SU-DHL-6 (cell line): ENCODE data around the gene ERF.

Experiments
- H2AFZ ChIP-seq: fragments of 200-600 bp; sonication (generic); 2 replicates; pipeline ENCODE4 v1.6.1; 2014; ENCODE audit warnings: low read depth, mild to moderate bottlenecking, moderate library complexity, mixed read lengths, antibody characterized with exemption, low read length; ENCODE audit not compliant: severe bottlenecking
- H3F3A ChIP-seq: fragments of 200-600 bp; shearing (Covaris generic); 2 replicates; pipeline ENCODE4 v1.6.0; 2016; ENCODE audit warnings: antibody characterized with exemption, mild to moderate bottlenecking; ENCODE audit not compliant: insufficient read depth
- H3K27ac ChIP-seq: fragments of 200-600 bp; sonication (generic); 2 replicates; pipeline ENCODE4 v1.5.1; 2016; ENCODE audit warnings: low read depth, mild to moderate bottlenecking, low read length, moderate library complexity, mixed read lengths
- H3K27me3 ChIP-seq: fragments of 200-600 bp; sonication (generic), shearing (Covaris generic); 2 replicates; pipeline ENCODE4 v1.6.0; 2014; ENCODE audit warnings: mild to moderate bottlenecking, low read length
- H3K36me3 ChIP-seq: fragments of 200-600 bp; sonication (generic); 2 replicates; pipeline ENCODE4 v1.6.1; 2014; ENCODE audit warnings: mild to moderate bottlenecking, low read length, mixed read lengths
- H3K4me2 ChIP-seq: fragments of 300-600, 200-600 bp; shearing (Covaris generic), sonication (generic); 2 replicates; pipeline ENCODE4 v1.6.0; 2014; ENCODE audit warnings: low read length, low read depth, mild to moderate bottlenecking; ENCODE audit not compliant: poor library complexity, severe bottlenecking
- H3K4me3 ChIP-seq: fragments of 200-600 bp; sonication (generic); 2 replicates; pipeline ENCODE4 v1.5.1; 2014; ENCODE audit warnings: antibody characterized with exemption, low read length, mild to moderate bottlenecking, mixed read lengths; ENCODE audit not compliant: insufficient read depth, poor library complexity, severe bottlenecking
- H3K79me2 ChIP-seq: fragments of 200-600 bp; sonication (generic); 2 replicates; pipeline ENCODE4 v1.6.1; 2014; ENCODE audit warnings: mild to moderate bottlenecking, low read length, moderate library complexity; ENCODE audit not compliant: insufficient read depth
- H3K9ac ChIP-seq: fragments of 200-600 bp; sonication (generic); 2 replicates; pipeline ENCODE4 v1.7.0; 2014; ENCODE audit warnings: mild to moderate bottlenecking, low read length
- H3K9me2 ChIP-seq: fragments of 200-600 bp; sonication (generic); replicated peaks from 2 replicates; pipeline ENCODE4 v1.6.1; 2014; ENCODE audit warnings: low read length; ENCODE audit not compliant: insufficient read depth
- H3K9me3 ChIP-seq: fragments of 200-600 bp; sonication (generic); 2 replicates; pipeline ENCODE4 v1.6.1; 2014; ENCODE audit warnings: low read length, mixed read lengths; ENCODE audit not compliant: insufficient read depth
- H4K20me1 ChIP-seq: fragments of 200-600 bp; sonication (generic); 2 replicates; pipeline ENCODE4 v1.6.1; 2014; ENCODE audit warnings: low read depth, mild to moderate bottlenecking, antibody characterized with exemption, low read length, moderate library complexity, mixed read lengths
- CTCF ChIP-seq: fragments of 200-600 bp; sonication (generic); IDR thresholded peaks from one replicate; pipeline ENCODE4 v1.5.1; 2017; ENCODE audit warnings: antibody characterized with exemption, mild to moderate bottlenecking, low read length, moderate library complexity; ENCODE audit not compliant: insufficient read depth, poor library complexity, severe bottlenecking
- EZH2phosphoT487 ChIP-seq: fragments of 200-600 bp; sonication (generic), shearing (Covaris generic); conservative IDR thresholded peaks from 2 replicates; pipeline ENCODE4 v1.6.1; 2018; ENCODE audit warnings: mild to moderate bottlenecking, antibody characterized with exemption, low read length, moderate library complexity, mixed read lengths

Gene ERF

GRCh38 chr19:42283188-42284065 lies 28.5 kb upstream of the ERF start:
- Histone ChIP-seq H3K27ac (peak overlapping the region; percentile 89), H2AFZ (no peak overlapping the region)

GRCh38 chr19:42282819-42283187 lies 27.9 kb upstream of the ERF start:
- no peak overlapping the region for H2AFZ ChIP-seq
- no peaks in the 10 kb centered on the region for H3K9me2 ChIP-seq
- no peaks in the 10 kb centered on the region for H3K9me3 ChIP-seq
- H3K36me3 ChIP-seq, result no peaks in the 10 kb centered on the region
- no peak overlapping the region for H3K4me3 ChIP-seq
- TF ChIP-seq CTCF, result no peak
- no peak for TF ChIP-seq EZH2phosphoT487
- peak overlapping the region; percentile 91 for H3K9ac ChIP-seq
- H4K20me1 ChIP-seq, result no peaks in the 10 kb centered on the region
- peaks cover 15% of the 10 kb centered on the region; the same call in 1 of the 2 replicates for H3K79me2 ChIP-seq
- H3K4me2 ChIP-seq, result peak overlapping the region; percentile 62
- H3K27me3 ChIP-seq, result no peaks in the 10 kb centered on the region
- peak overlapping the region; percentile 89 for H3K27ac ChIP-seq
- H3F3A ChIP-seq, result peaks cover 24% of the 10 kb centered on the region

More at GRCh38 chr19:42283188-42284065, 28.5 kb upstream of the ERF start:
- Histone ChIP-seq H3K27me3 (no peaks in the 10 kb centered on the region), H3K9me2 (no peaks in the 10 kb centered on the region), H3K79me2 (peaks cover 15% of the 10 kb centered on the region; the same call in 1 of the 2 replicates), H3K4me3 (peak overlapping the region; percentile 49), H3K9me3 (no peaks in the 10 kb centered on the region), H4K20me1 (no peaks in the 10 kb centered on the region), H3K36me3 (no peaks in the 10 kb centered on the region), H3F3A (peaks cover 24% of the 10 kb centered on the region), H3K9ac (peak overlapping the region; percentile 67), H3K4me2 (peak overlapping the region; percentile 62)
- TF ChIP-seq CTCF (no peak), EZH2phosphoT487 (no peak)

- Histone ChIP-seq H3K4me3 (peak overlapping the region; percentile 48), H4K20me1 (no peaks in the 10 kb centered on the region), H3K9ac (peak overlapping the region; percentile 91), H3K9me3 (no peaks in the 10 kb centered on the region), H3K27me3 (no peaks in the 10 kb centered on the region), H3K27ac (peak overlapping the region; percentile 89), H3K9me2 (no peaks in the 10 kb centered on the region), H3K79me2 (peaks cover 15% of the 10 kb centered on the region; the same call in 1 of the 2 replicates), H3K36me3 (no peaks in the 10 kb centered on the region), H2AFZ (no peak overlapping the region), H3F3A (peaks cover 24% of the 10 kb centered on the region), H3K4me2 (peak overlapping the region; percentile 62)
- TF ChIP-seq EZH2phosphoT487 (no peak), CTCF (no peak)
Measured at GRCh38 chr19:42281827-42282762, 27.2 kb upstream of the ERF start.
